ENCODE measurements around the gene WASL.

WASL gene

GRCh38 chr7:123662755-123663154 is 86.0 kb downstream of the WASL start:
- no peak for TF ChIP-seq CTCF (IDR thresholded peaks at IDR 0.05; ENCODE audit: control insufficient read depth, insufficient read depth, low read depth, low read length, missing control alignments)
- no peak overlapping the region for H3K4me3 ChIP-seq (ENCODE audit: control insufficient read depth, low read depth, low read length)

DNA sequence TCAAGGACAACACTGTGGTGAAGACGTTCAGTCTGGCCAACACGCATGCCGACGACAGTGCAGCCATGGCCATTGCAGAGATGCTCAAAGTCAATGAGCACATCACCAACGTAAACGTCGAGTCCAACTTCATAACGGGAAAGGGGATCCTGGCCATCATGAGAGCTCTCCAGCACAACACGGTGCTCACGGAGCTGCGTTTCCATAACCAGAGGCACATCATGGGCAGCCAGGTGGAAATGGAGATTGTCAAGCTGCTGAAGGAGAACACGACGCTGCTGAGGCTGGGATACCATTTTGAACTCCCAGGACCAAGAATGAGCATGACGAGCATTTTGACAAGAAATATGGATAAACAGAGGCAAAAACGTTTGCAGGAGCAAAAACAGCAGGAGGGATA is 86.5 kb downstream of the WASL start:
- DNase-seq (ENCODE audit: low read depth): no peak
- TF ChIP-seq CTCF (IDR thresholded peaks at IDR 0.05; ENCODE audit: control insufficient read depth, insufficient read depth, low read depth, low read length, missing control alignments): no peak
- H3K4me3 ChIP-seq (ENCODE audit: control insufficient read depth, low read depth, low read length): no peak overlapping the region

More at GRCh38 chr7:123662755-123663154, 86.0 kb downstream of the WASL start:
- DNase-seq (ENCODE audit: low read depth): no peak

DNA sequence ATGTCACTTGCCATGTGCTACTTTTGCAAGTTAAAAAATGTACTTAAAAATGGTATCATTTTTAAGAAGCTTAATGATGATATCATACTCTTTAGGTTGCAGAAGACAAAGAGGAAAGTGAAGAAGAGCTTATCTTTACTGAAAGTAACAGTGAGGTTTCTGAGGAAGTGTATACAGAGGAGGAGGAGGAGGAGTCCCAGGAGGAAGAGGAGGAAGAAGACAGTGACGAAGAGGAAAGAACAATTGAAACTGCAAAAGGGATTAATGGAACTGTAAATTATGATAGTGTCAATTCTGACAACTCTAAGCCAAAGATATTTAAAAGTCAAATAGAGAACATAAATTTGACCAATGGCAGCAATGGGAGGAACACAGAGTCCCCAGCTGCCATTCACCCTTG is 87.0 kb downstream of the WASL start:
- TF ChIP-seq CTCF (IDR thresholded peaks at IDR 0.05; ENCODE audit: control insufficient read depth, insufficient read depth, low read depth, low read length, missing control alignments): no peak
- DNase-seq (ENCODE audit: low read depth): no peak

DNA sequence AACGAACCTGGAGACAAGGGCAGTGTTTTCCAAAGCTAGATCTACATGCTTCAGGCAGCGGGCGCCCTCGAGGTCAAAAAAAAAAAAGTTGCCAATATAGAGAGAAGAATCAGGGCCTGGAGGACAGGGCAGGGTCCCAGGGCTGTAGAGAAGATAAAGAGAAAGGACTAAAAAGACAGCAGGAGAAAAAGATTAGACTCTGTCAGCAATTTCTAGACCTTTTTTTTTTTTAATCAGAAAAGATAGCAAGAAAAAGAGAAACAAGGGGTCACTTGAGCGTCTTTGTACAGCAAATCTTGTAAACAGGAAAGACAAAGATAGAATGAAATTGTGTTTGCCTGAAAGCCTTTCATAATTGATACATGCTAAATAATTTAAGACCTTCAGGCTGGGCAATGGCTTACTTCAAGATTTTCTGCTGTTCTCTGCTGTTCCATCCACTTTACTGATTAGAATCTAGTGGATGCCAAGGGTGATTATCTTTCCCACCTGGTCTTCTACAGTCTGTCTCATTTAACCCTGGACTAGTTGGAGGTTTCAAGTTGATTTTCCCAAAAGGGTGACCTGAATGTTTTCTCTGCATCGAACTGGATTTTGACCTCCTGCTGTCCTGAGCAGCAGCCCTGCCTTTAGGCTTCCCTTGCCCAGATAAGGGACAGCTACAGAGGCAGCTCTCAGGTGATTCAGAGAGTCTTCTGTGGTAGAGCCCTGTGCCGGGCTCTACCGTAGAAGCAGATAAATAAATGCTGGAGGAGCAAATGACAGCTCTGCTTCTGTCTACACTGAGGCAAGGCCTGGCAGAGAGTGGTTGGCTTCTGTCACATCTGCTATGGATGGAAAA is 88.1 kb downstream of the WASL start:
- no peak for TF ChIP-seq CTCF (IDR thresholded peaks at IDR 0.05; ENCODE audit: control insufficient read depth, insufficient read depth, low read depth, low read length, missing control alignments)
- no peak for DNase-seq (ENCODE audit: low read depth)

More for the DNA sequence above, 87.0 kb downstream of the WASL start:
- H3K4me3 ChIP-seq (ENCODE audit: control insufficient read depth, low read depth, low read length): no peak overlapping the region

GRCh38 chr7:123658023-123658422 is 90.8 kb downstream of the WASL start:
- no peak for TF ChIP-seq CTCF (IDR thresholded peaks at IDR 0.05; ENCODE audit: control insufficient read depth, insufficient read depth, low read depth, low read length, missing control alignments)
- no peak for DNase-seq (ENCODE audit: low read depth)

More for the DNA sequence above, 88.1 kb downstream of the WASL start:
- no peak overlapping the region for H3K4me3 ChIP-seq (ENCODE audit: control insufficient read depth, low read depth, low read length)

DNA sequence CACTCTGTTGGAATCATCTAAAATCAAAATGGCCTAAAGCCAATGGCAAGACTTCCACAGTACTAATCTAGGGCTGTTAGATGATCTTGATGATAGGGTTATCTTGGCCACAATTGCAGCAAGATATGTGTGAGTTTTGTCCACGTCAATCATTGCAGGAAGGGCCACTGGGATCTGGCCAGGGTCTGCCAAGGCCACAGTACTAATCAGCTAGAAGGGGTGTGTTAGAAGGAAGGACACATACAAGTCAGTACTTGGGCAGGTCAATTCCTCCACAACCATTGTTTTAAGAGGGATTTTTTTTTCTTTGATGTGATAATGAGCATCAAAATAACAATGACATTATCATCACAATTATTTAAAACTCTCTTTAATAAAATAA is 91.5 kb downstream of the WASL start:
- no peak for TF ChIP-seq CTCF (IDR thresholded peaks at IDR 0.05; ENCODE audit: control insufficient read depth, insufficient read depth, low read depth, low read length, missing control alignments)
- H3K4me3 ChIP-seq (ENCODE audit: control insufficient read depth, low read depth, low read length): no peak overlapping the region
- DNase-seq (ENCODE audit: low read depth): no peak

More at GRCh38 chr7:123658023-123658422, 90.8 kb downstream of the WASL start:
- no peak overlapping the region for H3K4me3 ChIP-seq (ENCODE audit: control insufficient read depth, low read depth, low read length)
